SJSA1 (cell line): ENCODE measurements around the gene ARHGAP27. TPM values are rescaled to one million over a fixed set of nuclear protein-coding genes. Genes with fewer than 3 reads are reported as not detected.

Experiments
- DNase-seq, 2 experiments: peaks; one replicate each; pipeline ENCODE4 v3.0.0-alpha.2; 2015 to 2020; ENCODE audit warnings: low spot score in 2 of 2, low read depth in 1 of 2
- H3K27ac ChIP-seq: fragments of 250-450 bp; sonication (Bioruptor Pico); 2 replicates; pipeline ENCODE4 v1.5.1; 2020; ENCODE audit warnings: mild to moderate bottlenecking, moderate library complexity
- H3K27me3 ChIP-seq: fragments of 250-450 bp; sonication (Bioruptor Pico); replicated peaks from 2 replicates; pipeline ENCODE4 v1.5.1; 2020; ENCODE audit warnings: mild to moderate bottlenecking, moderate library complexity
- H3K36me3 ChIP-seq: fragments of 250-450 bp; sonication (Bioruptor Pico); 2 replicates; pipeline ENCODE4 v1.5.1; 2020; ENCODE audit warnings: mild to moderate bottlenecking
- H3K4me1 ChIP-seq: fragments of 250-450 bp; sonication (Bioruptor Pico); replicated peaks from 2 replicates; pipeline ENCODE4 v1.6.1; 2021; ENCODE audit warnings: mild to moderate bottlenecking
- H3K4me3 ChIP-seq: fragments of 250-450 bp; sonication (Bioruptor Pico); 2 replicates; pipeline ENCODE4 v1.5.1; 2020; ENCODE audit warnings: mild to moderate bottlenecking
- H3K9me3 ChIP-seq: fragments of 250-450 bp; sonication (Bioruptor Pico); replicated peaks from 2 replicates; pipeline ENCODE4 v1.5.1; 2020; ENCODE audit warnings: mild to moderate bottlenecking
- total RNA-seq: library from RNA; depleted of rRNA; stranded (reverse); fragments of >200 nt; shearing (Covaris generic); gene quantifications from 2 replicates; pipeline ENCODE4 v1.2.3, GENCODE V29; 2014

ARHGAP27 gene
- total RNA-seq, 1 experiment from 2014 or later, result 0.53 TPM

DNA sequence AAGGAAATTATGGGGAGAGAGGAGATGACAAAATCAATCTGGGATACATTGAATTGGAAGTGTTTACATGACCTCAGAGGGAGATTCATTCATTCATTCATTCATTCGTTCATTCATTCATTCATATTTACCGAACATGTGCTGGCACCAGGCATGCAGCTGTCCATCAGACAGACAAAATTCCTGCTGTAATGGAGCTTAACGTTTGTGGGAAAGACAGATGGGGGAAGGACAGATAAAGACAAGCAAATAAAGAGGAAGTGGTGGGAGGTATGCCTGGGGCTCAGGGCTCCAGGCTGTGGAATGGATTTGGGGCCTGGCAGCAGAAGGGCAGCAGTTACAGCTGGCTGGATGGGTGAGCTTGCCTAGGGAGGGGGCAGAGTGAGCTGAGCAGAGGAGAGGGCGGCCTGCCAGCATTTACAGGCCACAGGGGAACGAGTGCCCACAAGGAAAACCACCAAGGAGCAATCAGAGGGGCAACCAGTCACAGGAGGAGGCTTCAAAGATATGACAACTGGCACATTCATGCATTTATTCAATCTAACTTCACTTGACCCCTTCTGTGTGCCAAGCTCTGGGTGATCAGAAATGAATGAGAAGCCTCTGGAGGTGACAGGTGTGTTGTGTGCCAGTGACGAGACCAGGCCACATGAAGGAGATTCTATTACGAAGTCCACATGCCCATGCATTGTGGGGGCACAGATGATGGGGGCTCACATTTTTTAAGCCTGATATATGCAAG lies 48.5 kb downstream of the ARHGAP27 start:
- Histone ChIP-seq H3K27me3 (no peaks in the 10 kb centered on the region), H3K27ac (no peak overlapping the region), H3K9me3 (no peaks in the 10 kb centered on the region), H3K4me3 (no peak overlapping the region), H3K36me3 (no peaks in the 10 kb centered on the region), H3K4me1 (peaks cover 16% of the 10 kb centered on the region)
- DNase-seq, result peak in 1 of 2 experiments; percentile 50

GRCh38 chr17:45383003-45383402 lies 49.7 kb downstream of the ARHGAP27 start:
- DNase-seq, result no peak
- Histone ChIP-seq H3K36me3 (no peaks in the 10 kb centered on the region), H3K4me3 (no peak overlapping the region), H3K27ac (no peak overlapping the region), H3K9me3 (no peaks in the 10 kb centered on the region), H3K27me3 (no peaks in the 10 kb centered on the region), H3K4me1 (peaks cover 16% of the 10 kb centered on the region)

GRCh38 chr17:45382226-45382625 lies 50.4 kb downstream of the ARHGAP27 start:
- Histone ChIP-seq H3K36me3 (no peaks in the 10 kb centered on the region), H3K4me3 (no peak overlapping the region), H3K27ac (no peak overlapping the region), H3K9me3 (no peaks in the 10 kb centered on the region), H3K4me1 (peaks cover 16% of the 10 kb centered on the region), H3K27me3 (no peaks in the 10 kb centered on the region)
- no peak for DNase-seq

- DNase-seq, result no peak
Observed at GRCh38 chr17:45380991-45381390, 51.7 kb downstream of the ARHGAP27 start.

DNA sequence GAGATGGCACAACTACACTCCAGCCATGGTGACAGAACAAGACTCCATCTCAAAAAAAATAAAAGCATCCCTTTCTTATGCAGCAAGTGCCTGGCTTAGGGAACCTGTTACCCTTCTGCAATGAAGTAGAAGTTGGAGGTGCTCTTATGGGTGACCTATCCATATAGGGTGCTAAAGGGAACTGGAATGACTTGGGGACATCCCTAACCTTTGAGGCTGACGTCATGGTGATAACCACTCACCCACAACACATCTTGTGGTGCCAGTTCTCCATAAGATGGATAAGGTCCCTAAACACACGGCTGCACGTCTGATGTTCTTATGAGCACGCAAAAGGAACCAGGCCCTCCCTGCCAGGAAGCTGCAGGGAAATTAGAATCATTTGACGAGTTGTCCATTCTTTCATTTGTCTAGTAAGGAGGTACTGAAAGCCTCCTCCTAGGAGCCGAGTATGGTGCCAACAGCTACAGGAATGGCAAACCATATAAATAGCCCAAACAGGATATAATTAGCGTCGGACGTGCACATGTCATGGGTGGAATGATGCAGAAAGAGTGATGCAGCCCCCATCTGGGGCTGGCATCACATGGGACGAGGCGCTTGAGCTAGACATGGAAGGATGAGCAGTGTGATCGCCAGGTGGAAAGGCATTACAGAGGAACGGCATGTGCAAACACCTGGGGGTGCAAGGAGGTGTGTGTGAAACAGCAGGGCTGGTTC lies 52.5 kb downstream of the ARHGAP27 start:
- Histone ChIP-seq H3K27ac (no peak overlapping the region), H3K4me1 (peaks cover 20% of the 10 kb centered on the region), H3K27me3 (no peaks in the 10 kb centered on the region), H3K36me3 (no peaks in the 10 kb centered on the region), H3K4me3 (no peak overlapping the region), H3K9me3 (no peaks in the 10 kb centered on the region)
- DNase-seq, result no peak

More at GRCh38 chr17:45380991-45381390, 51.7 kb downstream of the ARHGAP27 start:
- H3K4me3 ChIP-seq, result no peak overlapping the region
- peaks cover 16% of the 10 kb centered on the region for H3K4me1 ChIP-seq
- no peaks in the 10 kb centered on the region for H3K36me3 ChIP-seq
- H3K27me3 ChIP-seq, result no peaks in the 10 kb centered on the region
- no peak overlapping the region for H3K27ac ChIP-seq
- no peaks in the 10 kb centered on the region for H3K9me3 ChIP-seq

- peaks cover 35% of the 10 kb centered on the region for H3K4me1 ChIP-seq
- no peaks in the 10 kb centered on the region for H3K9me3 ChIP-seq
- no peaks in the 10 kb centered on the region for H3K36me3 ChIP-seq
- H3K27me3 ChIP-seq, result no peaks in the 10 kb centered on the region
- no peak overlapping the region for H3K4me3 ChIP-seq
- no peak for DNase-seq
- H3K27ac ChIP-seq, result no peak overlapping the region
Observed at GRCh38 chr17:45377401-45377800, 55.3 kb downstream of the ARHGAP27 start.

DNA sequence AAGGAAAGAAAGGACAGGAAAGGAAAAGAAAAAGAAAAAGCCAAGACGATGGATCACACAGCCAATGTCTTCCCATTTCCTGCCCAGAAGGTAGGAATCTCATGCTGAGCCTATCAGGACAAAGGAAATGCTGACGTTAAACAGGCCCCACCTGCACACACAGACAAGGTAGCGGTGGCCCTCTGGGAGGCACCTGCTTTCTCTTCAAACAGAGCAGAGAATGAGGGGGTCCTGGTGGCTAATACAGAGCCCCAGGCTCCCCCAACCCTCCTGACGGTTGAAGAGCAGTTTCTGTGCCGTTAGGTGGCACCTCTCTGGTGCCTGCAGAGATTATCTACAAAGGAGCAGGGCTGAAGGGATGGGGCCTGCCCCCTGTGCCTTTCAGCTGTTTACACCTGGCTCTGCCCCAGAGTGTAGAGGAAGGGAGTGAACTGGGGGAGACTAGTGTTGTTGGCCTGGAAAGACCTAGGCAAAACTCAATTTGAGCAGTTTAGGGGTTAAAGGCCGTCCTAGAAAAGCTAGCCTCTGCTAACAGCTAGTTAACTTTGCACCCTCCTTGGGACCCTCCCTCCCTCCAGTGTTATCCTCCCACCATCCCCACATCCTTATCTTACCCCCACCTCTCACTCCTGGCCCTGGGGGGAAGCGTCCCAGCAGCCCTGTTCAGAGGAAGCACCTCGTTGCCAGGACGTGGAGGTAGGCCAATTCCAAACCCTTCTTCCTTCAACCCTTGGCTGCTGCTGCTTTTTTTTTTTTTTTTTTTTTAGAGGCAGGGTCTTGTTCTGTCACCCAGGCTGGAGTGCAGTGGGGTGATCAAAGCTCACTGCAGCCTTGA lies 56.3 kb downstream of the ARHGAP27 start:
- peaks cover 45% of the 10 kb centered on the region for H3K4me1 ChIP-seq
- H3K27me3 ChIP-seq, result no peaks in the 10 kb centered on the region

DNA sequence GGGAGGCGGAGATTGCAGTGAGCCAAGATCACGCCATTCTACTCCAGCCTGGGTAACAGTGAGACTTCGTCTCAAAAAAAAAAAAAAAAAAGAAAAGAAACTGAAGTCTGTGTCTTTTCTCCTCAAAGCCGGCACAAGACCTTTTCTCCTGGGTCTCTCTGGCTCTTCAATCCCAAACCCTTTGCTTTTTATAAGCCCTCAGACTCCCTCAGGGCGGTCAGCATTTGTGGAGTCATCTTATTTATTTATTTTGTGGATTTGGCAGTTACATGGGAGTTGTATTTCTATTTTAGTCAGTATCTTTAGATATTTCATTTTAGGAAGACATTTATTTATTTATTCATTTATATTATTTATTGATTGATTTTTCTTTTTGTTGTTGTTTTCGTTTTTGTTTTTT lies 58.2 kb downstream of the ARHGAP27 start:
- Histone ChIP-seq H3K4me1 (peaks cover 64% of the 10 kb centered on the region), H3K9me3 (no peaks in the 10 kb centered on the region), H3K4me3 (no peak overlapping the region), H3K27ac (peak overlapping the region; percentile 95), H3K27me3 (no peaks in the 10 kb centered on the region), H3K36me3 (no peaks in the 10 kb centered on the region)
- DNase-seq, result peak in 1 of 2 experiments; percentile 77

More for the DNA sequence above, 56.3 kb downstream of the ARHGAP27 start:
- Histone ChIP-seq H3K36me3 (no peaks in the 10 kb centered on the region), H3K9me3 (no peaks in the 10 kb centered on the region), H3K27ac (no peak overlapping the region), H3K4me3 (no peak overlapping the region)
- DNase-seq, result no peak

- H3K27me3 ChIP-seq, result no peaks in the 10 kb centered on the region
- peaks cover 79% of the 10 kb centered on the region for H3K4me1 ChIP-seq
- peak overlapping the region; percentile 95 for H3K27ac ChIP-seq
- peak in 1 of 2 experiments; percentile 50 for DNase-seq
- H3K4me3 ChIP-seq, result no peak overlapping the region
- H3K9me3 ChIP-seq, result no peaks in the 10 kb centered on the region
- H3K36me3 ChIP-seq, result no peaks in the 10 kb centered on the region
Observed at GRCh38 chr17:45372325-45372869, 60.3 kb downstream of the ARHGAP27 start.

DNA sequence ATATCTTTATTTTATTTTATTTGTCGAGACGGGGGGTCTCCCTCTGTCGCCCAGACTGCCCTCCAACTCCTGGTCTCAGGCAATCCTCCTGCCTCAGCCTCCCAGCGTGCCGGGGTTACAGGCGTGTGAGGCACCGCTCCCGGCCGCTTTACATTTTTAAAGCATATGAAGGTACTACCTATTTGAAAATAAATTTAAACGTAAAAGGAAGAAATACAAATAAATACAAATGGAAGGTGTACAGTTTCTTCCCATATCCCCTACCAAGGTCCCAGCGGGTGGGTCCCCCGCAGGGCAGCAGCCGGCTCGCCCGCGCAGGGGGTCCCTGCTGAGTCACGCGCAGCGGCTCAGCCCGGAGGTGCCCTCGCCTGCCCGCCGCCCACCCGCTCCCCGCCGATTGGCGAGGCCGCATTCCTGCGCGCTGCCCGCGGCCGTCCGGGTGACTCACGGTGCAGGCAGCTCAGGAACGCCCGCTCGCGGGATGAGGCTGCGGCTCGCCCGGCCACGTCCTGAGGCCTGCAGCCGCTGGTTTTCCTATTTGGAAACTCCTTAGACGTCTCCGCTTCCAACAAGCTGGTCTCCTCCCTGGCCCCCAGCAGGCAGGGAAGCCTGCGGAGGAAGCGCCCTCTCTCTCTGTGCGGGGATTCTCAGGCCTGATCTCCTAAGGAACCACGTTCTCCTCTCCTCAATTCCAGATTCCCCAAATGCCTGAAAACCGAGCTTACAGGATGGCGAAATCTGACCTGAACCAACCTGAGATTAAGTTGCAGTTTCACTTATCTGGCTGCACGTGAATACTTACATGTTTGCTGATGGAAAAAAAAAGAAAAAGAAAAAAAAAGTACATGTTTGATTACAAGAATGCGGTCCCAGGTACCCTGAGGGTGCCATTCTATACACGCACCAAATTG lies 61.0 kb downstream of the ARHGAP27 start:
- H3K36me3 ChIP-seq, result no peaks in the 10 kb centered on the region
- no peaks in the 10 kb centered on the region for H3K27me3 ChIP-seq
- peaks cover 79% of the 10 kb centered on the region for H3K4me1 ChIP-seq
- no peaks in the 10 kb centered on the region for H3K9me3 ChIP-seq
- H3K27ac ChIP-seq, result peak overlapping the region; percentile 95
- peak overlapping the region; percentile 4 for H3K4me3 ChIP-seq
- DNase-seq, result peak; percentile 99

GRCh38 chr17:45370949-45371413 lies 61.7 kb downstream of the ARHGAP27 start:
- H3K9me3 ChIP-seq, result no peaks in the 10 kb centered on the region
- no peaks in the 10 kb centered on the region for H3K27me3 ChIP-seq
- no peaks in the 10 kb centered on the region for H3K36me3 ChIP-seq
- H3K4me3 ChIP-seq, result no peak overlapping the region
- DNase-seq, result no peak
- H3K4me1 ChIP-seq, result peaks cover 79% of the 10 kb centered on the region
- H3K27ac ChIP-seq, result peak overlapping the region; percentile 95

DNA sequence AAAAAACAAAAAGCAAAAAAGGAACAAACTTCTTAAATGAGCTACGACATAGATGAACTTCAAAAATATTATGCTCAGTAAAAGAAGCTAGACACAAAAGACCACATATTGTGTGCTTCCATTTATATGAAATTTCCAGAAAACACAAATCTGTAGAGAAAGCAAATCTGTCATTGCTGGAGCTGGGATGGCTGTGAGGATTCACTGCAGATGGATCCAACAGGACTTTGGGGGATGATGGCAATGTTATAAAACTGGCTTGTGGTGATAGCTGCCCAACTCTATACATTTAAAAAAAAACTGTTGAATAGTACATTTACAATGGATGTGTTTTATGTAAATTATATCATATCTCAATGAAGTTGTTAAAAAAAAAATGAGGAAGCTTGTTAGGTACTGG lies 63.2 kb downstream of the ARHGAP27 start:
- Histone ChIP-seq H3K4me3 (no peak overlapping the region), H3K27me3 (no peaks in the 10 kb centered on the region), H3K4me1 (peaks cover 72% of the 10 kb centered on the region), H3K36me3 (no peaks in the 10 kb centered on the region), H3K9me3 (no peaks in the 10 kb centered on the region), H3K27ac (peak overlapping the region; percentile 86)
- no peak for DNase-seq
